ENCODE results near the gene GRIK4. TPM values are rescaled to one million over a fixed set of nuclear protein-coding genes. Genes with fewer than 3 reads are reported as not detected.

Gene GRIK4
- total and polyA plus RNA-seq, 9 of the 15 experiments (the other 6 are each of a cell fraction or from before 2014, with no cell fraction given): not detected

- intact Hi-C loops (cut with micrococcal nuclease): no loop called here
These were observed 47.3 kb downstream of the GRIK4 start for GRCh38 chr11:120558744-120559431.

GRCh38 chr11:120561286-120561685 lies 49.7 kb downstream of the GRIK4 start:
- Histone ChIP-seq H3K79me2 (ENCODE audit: control insufficient read depth, insufficient read depth, low read length) (no peaks in the 10 kb centered on the region), H4K20me1 (replicated peaks; ENCODE audit: control insufficient read depth, insufficient read depth, low read length) (peaks cover 11% of the 10 kb centered on the region), H3K4me2 (ENCODE audit: insufficient read depth, low read length) (no peak overlapping the region), H3K36me3 (ENCODE audit: control insufficient read depth, insufficient read depth, low read length) (no peaks in the 10 kb centered on the region), H2AFZ (ENCODE audit: low read depth, low read length) (no peak overlapping the region), H3K4me3 (no peak overlapping the region), H3K4me1 (replicated peaks in 1 of 2; ENCODE audit: control insufficient read depth in 2 of 2, insufficient read depth in 2 of 2, low read length in 2 of 2) (peaks cover 0 to 13% of the 10 kb centered on the region in 2 experiments; a peak in 2 of 5 replicates), H3K9me1 (ENCODE audit: control insufficient read depth, insufficient read depth, low read length) (no peaks in the 10 kb centered on the region), H3K27me3 (ENCODE audit: control insufficient read depth in 2 of 2, insufficient read depth in 2 of 2, low read length in 2 of 2) (peaks cover 34 to 70% of the 10 kb centered on the region in 2 experiments; a peak in 4 of 5 replicates), H3K9ac (ENCODE audit: insufficient read depth in 1 of 2, low read depth in 2 of 2, low read length in 2 of 2) (no peak overlapping the region), H3K9me3 (replicated peaks; ENCODE audit: control insufficient read depth, insufficient read depth, low read depth, low read length) (no peaks in the 10 kb centered on the region), H3K27ac (ENCODE audit: extremely low read depth, low read depth, low read length) (no peak overlapping the region)
- ATAC-seq: no peak
- ChIA-PET CTCF (ENCODE audit: low intra/inter-chr PET ratio) (no interaction called here), POLR2A (interaction anchor here (0.9 to 1.1 kb wide), 2 partner anchors 9 to 51 kb away, joined by 3 to 4 read pairs; no protein-coding TSS in a partner anchor)
- no peak for FAIRE-seq
- intact Hi-C loops (cut with micrococcal nuclease) (no loop called here), in situ Hi-C loops (cut with MboI) (no loop called here)
- DNase-seq (ENCODE audit: extremely low read depth in 1 of 4, low spot score in 3 of 4): no peak
- BruUV-seq (replicated peaks): no TSS peak
- 0% methylated on average over 10 of the region's 11 CpGs for WGBS (ENCODE audit: insufficient coverage, low coverage, missing lambda C conversion rate)
- TF ChIP-seq GMEB1 (CRISPR knock-in tag; IDR thresholded peaks at IDR 0.05) (no peak), ZBTB12 (CRISPR knock-in tag; IDR thresholded peaks at IDR 0.05) (no peak), ZNF830 (CRISPR knock-in tag; IDR thresholded peaks at IDR 0.05) (no peak), HES1 (IDR thresholded peaks at IDR 0.05; ENCODE audit: low read depth) (no peak), ARID3A (IDR thresholded peaks at IDR 0.05; ENCODE audit: borderline replicate concordance, low read depth, low read length) (no peak)

More at GRCh38 chr11:120558744-120559431, 47.3 kb downstream of the GRIK4 start:
- Histone ChIP-seq H3K4me3 (no peak overlapping the region), H3K4me1 (replicated peaks in 1 of 2; ENCODE audit: control insufficient read depth in 2 of 2, insufficient read depth in 2 of 2, low read length in 2 of 2) (no peaks in the 10 kb centered on the region; a peak in 2 of 5 replicates), H4K20me1 (replicated peaks; ENCODE audit: control insufficient read depth, insufficient read depth, low read length) (peaks cover 9% of the 10 kb centered on the region), H3K9ac (ENCODE audit: insufficient read depth in 1 of 2, low read depth in 2 of 2, low read length in 2 of 2) (no peak overlapping the region), H3K27me3 (ENCODE audit: control insufficient read depth in 2 of 2, insufficient read depth in 2 of 2, low read length in 2 of 2) (peaks cover 30 to 71% of the 10 kb centered on the region in 2 experiments), H3K9me1 (ENCODE audit: control insufficient read depth, insufficient read depth, low read length) (no peaks in the 10 kb centered on the region), H3K9me3 (replicated peaks; ENCODE audit: control insufficient read depth, insufficient read depth, low read depth, low read length) (no peaks in the 10 kb centered on the region), H2AFZ (ENCODE audit: low read depth, low read length) (no peak overlapping the region), H3K36me3 (ENCODE audit: control insufficient read depth, insufficient read depth, low read length) (no peaks in the 10 kb centered on the region), H3K79me2 (ENCODE audit: control insufficient read depth, insufficient read depth, low read length) (no peaks in the 10 kb centered on the region), H3K4me2 (ENCODE audit: insufficient read depth, low read length) (no peak overlapping the region), H3K27ac (ENCODE audit: extremely low read depth, low read depth, low read length) (no peak overlapping the region)
- in situ Hi-C loops (cut with MboI): no loop called here
- ChIA-PET CTCF (ENCODE audit: low intra/inter-chr PET ratio) (no interaction called here), POLR2A (interaction anchor here (0.5 to 1.4 kb wide), 2 partner anchors 51 to 485 kb away, joined by 3 read pairs; no protein-coding TSS in a partner anchor)
- no TSS peak for BruUV-seq (replicated peaks)
- TF ChIP-seq BRF1 (IDR thresholded peaks at IDR 0.05; ENCODE audit: borderline replicate concordance, extremely low read depth, insufficient read length) (no peak), E2F6 (IDR thresholded peaks at IDR 0.05; ENCODE audit: borderline replicate concordance in 1 of 2, extremely low read depth in 1 of 2, insufficient read depth in 1 of 2, insufficient read length in 1 of 2, low read depth in 1 of 2, low read length in 1 of 2, poor library complexity in 1 of 2, severe bottlenecking in 1 of 2) (no peak)
- ATAC-seq (no peak), FAIRE-seq (no peak), DNase-seq (ENCODE audit: extremely low read depth in 1 of 4, low spot score in 3 of 4) (no peak)
- WGBS (ENCODE audit: insufficient coverage, low coverage, missing lambda C conversion rate): under 1% methylated on average over 8 of the region's 8 CpGs

Measured in K562 (cell line).